G401.6 (cell line): ENCODE measurements around the gene C1QTNF9.
"Not testable (repeated sequence)": the region's sequence is repeated elsewhere in the genome, so short reads cannot be mapped to it uniquely, and the experiment has no call there.

Source experiments
- FAIRE-seq: peaks from 2 replicates; lab custom pipeline; 2012; peaks lifted over from hg19 to GRCh38; lab: Jason Lieb, UNC

The C1QTNF9 gene

GRCh38 chr13:24282256-24282655 lies 27.1 kb upstream of the C1QTNF9 start:
- FAIRE-seq, result no peak

GRCh38 chr13:24284889-24285565 lies 24.4 kb upstream of the C1QTNF9 start:
- no peak for FAIRE-seq

- FAIRE-seq, result no peak
Observed at GRCh38 chr13:24286624-24287023, 22.8 kb upstream of the C1QTNF9 start.

GRCh38 chr13:24287748-24288287 lies 21.6 kb upstream of the C1QTNF9 start:
- FAIRE-seq, result no peak

- no peak for FAIRE-seq
Observed at GRCh38 chr13:24288870-24289269, 20.5 kb upstream of the C1QTNF9 start.

GRCh38 chr13:24290280-24290932 lies 19.0 kb upstream of the C1QTNF9 start:
- FAIRE-seq, result no peak

GRCh38 chr13:24292481-24292880 lies 16.9 kb upstream of the C1QTNF9 start:
- FAIRE-seq, result no peak

GRCh38 chr13:24293746-24294145 lies 15.6 kb upstream of the C1QTNF9 start:
- no peak for FAIRE-seq

GRCh38 chr13:24299488-24300114 lies 9.8 kb upstream of the C1QTNF9 start:
- no peak for FAIRE-seq

GRCh38 chr13:24301434-24301833 lies 7.9 kb upstream of the C1QTNF9 start:
- FAIRE-seq, result no peak

- no peak for FAIRE-seq
Observed at GRCh38 chr13:24301911-24302310, 7.5 kb upstream of the C1QTNF9 start.

GRCh38 chr13:24304620-24305019 lies 4.8 kb upstream of the C1QTNF9 start:
- FAIRE-seq, result no peak

- FAIRE-seq, result no peak
Observed at GRCh38 chr13:24306632-24307031, 2.7 kb upstream of the C1QTNF9 start.

- no peak for FAIRE-seq
Observed at GRCh38 chr13:24307211-24308067, 1.9 kb upstream of the C1QTNF9 start.

- FAIRE-seq, result no peak
Observed at GRCh38 chr13:24308068-24308445, 1.3 kb upstream of the C1QTNF9 start.

GRCh38 chr13:24308488-24309020 lies 826 bp upstream of the C1QTNF9 start:
- FAIRE-seq, result no peak

- FAIRE-seq, result peak; percentile 28
Observed at GRCh38 chr13:24313439-24313838, 4.1 kb downstream of the C1QTNF9 start.

GRCh38 chr13:24317835-24318234 lies 8.5 kb downstream of the C1QTNF9 start:
- FAIRE-seq, result not testable (repeated sequence)

- FAIRE-seq, result not testable (repeated sequence)
Observed at GRCh38 chr13:24318878-24319277, 9.5 kb downstream of the C1QTNF9 start.

- FAIRE-seq, result not testable (repeated sequence)
Observed at GRCh38 chr13:24319641-24320040, 10.3 kb downstream of the C1QTNF9 start.

GRCh38 chr13:24321416-24321815 lies 12.0 kb downstream of the C1QTNF9 start:
- not testable (repeated sequence) for FAIRE-seq

GRCh38 chr13:24322470-24322869 lies 13.1 kb downstream of the C1QTNF9 start:
- FAIRE-seq, result peak; percentile 6
